Panc1 (cell line): ENCODE measurements around the gene AGMAT. TPM values are rescaled to one million over a fixed set of nuclear protein-coding genes. Genes with fewer than 3 reads are reported as not detected.

ENCODE experiments used
- ATAC-seq: fragments of 200-7000 bp; cut with Tn5 transposase; 2 replicates; pipeline ENCODE4 v1.9.1; 2020; ENCODE audit warnings: mild to moderate bottlenecking, moderate library complexity
- BruUV-seq: library from RNA; stranded (reverse); fragments of 400-500 nt; replicated peaks from 2 replicates; lab custom pipeline; 2021; lab: Mats Ljungman, UMichigan
- CTCF ChIA-PET: fragments of 300-600 bp; sonication (Branson Sonifier 250); formaldehyde crosslinking; loops from one replicate; lab custom pipeline; 2022; ENCODE audit warnings: antibody characterized with exemption; lab: Charles Lee
- POLR2A ChIA-PET: fragments of 300-600 bp; sonication (Branson Sonifier 250); formaldehyde crosslinking; loops from one replicate; lab custom pipeline; 2022; ENCODE audit warnings: antibody characterized with exemption; lab: Charles Lee
- DNase-seq: peaks from one replicate; pipeline ENCODE4 v3.0.0-alpha.2; 2010; ENCODE audit warnings: low read depth, low spot score
- H3K27ac ChIP-seq: 2 replicates; pipeline ENCODE4 v1.5.1; 2011; ENCODE audit warnings: mild to moderate bottlenecking, low read length, inconsistent platforms
- H3K27me3 ChIP-seq: fragments of 200-500 bp; sonication (Bioruptor generic); 2 replicates; pipeline ENCODE4 v1.6.0; 2014; ENCODE audit warnings: low read length, inconsistent platforms; ENCODE audit not compliant: control insufficient read depth, insufficient read depth
- H3K36me3 ChIP-seq: fragments of 200-500 bp; sonication (Bioruptor generic); 2 replicates; pipeline ENCODE4 v1.5.1; 2014; ENCODE audit warnings: inconsistent platforms, mild to moderate bottlenecking, low read length, moderate library complexity; ENCODE audit not compliant: control insufficient read depth, insufficient read depth
- H3K4me1 ChIP-seq: 2 replicates; pipeline ENCODE4 v1.5.1; 2011; ENCODE audit warnings: inconsistent platforms, mild to moderate bottlenecking, low read length, moderate library complexity; ENCODE audit not compliant: control insufficient read depth, insufficient read depth
- H3K4me3 ChIP-seq, 2 experiments: 2 replicates each; pipeline ENCODE4 v1.5.1; 2011 to 2012; ENCODE audit warnings: low read depth in 2 of 2, low read length in 2 of 2, mild to moderate bottlenecking in 2 of 2, inconsistent platforms in 1 of 2, moderate library complexity in 1 of 2
- H3K9me3 ChIP-seq: fragments of 200-500 bp; sonication (Bioruptor generic); 2 replicates; pipeline ENCODE4 v1.5.1; 2014; ENCODE audit warnings: low read depth, mild to moderate bottlenecking, inconsistent platforms, low read length, moderate library complexity; ENCODE audit not compliant: control insufficient read depth, insufficient read depth
- POLR2AphosphoS5 ChIP-seq: IDR thresholded peaks from 2 replicates; pipeline ENCODE4 v1.6.1; 2012; ENCODE audit warnings: mild to moderate bottlenecking, low read depth, low read length, moderate library complexity
- SIN3A ChIP-seq: IDR thresholded peaks from 2 replicates; pipeline ENCODE4 v1.6.1; 2012; ENCODE audit warnings: low read depth, mild to moderate bottlenecking, low read length, moderate library complexity, borderline replicate concordance; ENCODE audit not compliant: insufficient read depth
- TCF7L2 ChIP-seq: IDR thresholded peaks from 2 replicates; pipeline ENCODE4 v1.6.1; 2011; ENCODE audit warnings: mild to moderate bottlenecking, low read depth, low read length, inconsistent platforms
- in situ Hi-C: cut with HindIII; loops from 2 replicates; pipeline ENCODE4 v1.10.0; 2016; ENCODE audit warnings: low sequenced_read_pairs, low pct_unique_long_range_greater_than_20kb
- intact Hi-C: fragments of 100-400 bp; cut with micrococcal nuclease; formaldehyde crosslinking; loops from one replicate; pipeline ENCODE4 v1.10.0; 2022; ENCODE audit not compliant: unreplicated experiment
- total RNA-seq: library from RNA; stranded (reverse); gene quantifications from one replicate; pipeline ENCODE4 v1.2.1, GENCODE V29; 2021; ENCODE audit not compliant: unreplicated experiment
- TF ChIP-seq, protein P1 (sequence below): fragments of 450-650 bp; IDR thresholded peaks from 2 replicates; pipeline ENCODE4 v1.5.1; 2017; ENCODE audit warnings: mild to moderate bottlenecking
- TF ChIP-seq, protein P2 (sequence below), 2 experiments: IDR thresholded peaks; 2 replicates each; pipeline ENCODE4 v1.6.1; 2011 to 2012; ENCODE audit warnings: low read depth in 2 of 2, control low read depth in 1 of 2, low read length in 1 of 2, mild to moderate bottlenecking in 1 of 2, moderate library complexity in 1 of 2; ENCODE audit not compliant: insufficient read depth in 1 of 2

AGMAT gene
- total RNA-seq, 1 experiment from 2014 or later = 3.1 TPM

DNA sequence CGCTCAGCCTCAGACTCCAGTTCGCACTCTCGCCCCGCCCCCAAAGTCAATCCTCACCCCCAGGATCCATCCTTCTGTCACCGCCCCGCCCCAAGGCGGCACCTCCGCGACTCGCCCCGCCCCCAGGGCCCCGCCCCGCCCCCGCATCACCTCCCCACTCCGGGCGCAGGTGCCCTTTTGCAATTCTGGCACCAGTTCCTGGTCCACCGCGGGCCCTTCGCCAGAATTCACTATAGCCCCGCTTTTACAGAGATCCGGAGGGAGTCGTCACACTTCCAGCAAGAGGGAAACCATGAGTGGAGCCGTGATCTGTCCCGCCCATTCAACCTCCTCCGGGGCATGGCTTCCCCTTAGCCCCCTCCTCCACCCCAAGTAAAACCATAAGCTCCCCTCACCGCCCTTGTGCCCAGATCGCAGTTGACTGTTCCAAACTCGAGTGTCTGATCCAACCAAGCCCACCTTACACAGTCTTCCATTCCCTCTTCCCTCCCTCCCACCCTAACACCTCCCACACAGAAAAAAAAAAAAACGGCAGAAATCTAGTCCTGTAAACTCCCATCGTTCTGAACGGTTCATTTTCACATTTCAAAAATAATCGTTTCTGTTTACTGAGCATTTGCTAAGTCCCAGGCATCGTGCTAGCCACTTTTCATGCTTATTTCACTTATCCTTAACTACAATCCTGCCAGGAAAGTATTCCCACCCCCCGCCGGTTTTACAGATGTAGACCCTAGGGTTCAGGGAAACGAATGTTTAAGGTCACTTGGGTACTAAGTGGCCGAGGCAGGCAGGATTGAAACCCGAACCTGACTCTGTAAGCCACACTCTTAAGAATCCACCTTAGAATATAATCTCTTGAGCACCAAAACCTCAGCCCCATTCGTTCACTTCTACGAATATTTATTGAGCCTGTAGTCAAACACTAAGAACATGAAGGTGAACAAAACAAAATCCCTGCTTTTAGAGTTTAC is 59.5 kb downstream of the AGMAT start:
- in situ Hi-C loops = no loop called here
- H3K9me3 ChIP-seq = no peaks in the 10 kb centered on the region
- BruUV-seq = no TSS peak
- H3K4me1 ChIP-seq = peaks cover 20% of the 10 kb centered on the region
- H3K36me3 ChIP-seq = peaks cover 12% of the 10 kb centered on the region; the same call in 1 of the 2 replicates
- CTCF ChIA-PET = interaction anchor here (0.5 to 0.7 kb wide), 2 partner anchors 171 to 271 kb away, joined by 3 to 4 read pairs; no protein-coding TSS in a partner anchor
- intact Hi-C loops = no loop called here
- peak overlapping the region; percentile 68 to 88 for H3K4me3 ChIP-seq
- POLR2A ChIA-PET = no interaction called here
- no peaks in the 10 kb centered on the region for H3K27me3 ChIP-seq
- ATAC-seq (peak; percentile 79), DNase-seq (no peak)
- peak overlapping the region; percentile 79 for H3K27ac ChIP-seq
- TF ChIP-seq POLR2AphosphoS5 (no peak), TCF7L2 (no peak)
- TF ChIP-seq, protein P1, sequence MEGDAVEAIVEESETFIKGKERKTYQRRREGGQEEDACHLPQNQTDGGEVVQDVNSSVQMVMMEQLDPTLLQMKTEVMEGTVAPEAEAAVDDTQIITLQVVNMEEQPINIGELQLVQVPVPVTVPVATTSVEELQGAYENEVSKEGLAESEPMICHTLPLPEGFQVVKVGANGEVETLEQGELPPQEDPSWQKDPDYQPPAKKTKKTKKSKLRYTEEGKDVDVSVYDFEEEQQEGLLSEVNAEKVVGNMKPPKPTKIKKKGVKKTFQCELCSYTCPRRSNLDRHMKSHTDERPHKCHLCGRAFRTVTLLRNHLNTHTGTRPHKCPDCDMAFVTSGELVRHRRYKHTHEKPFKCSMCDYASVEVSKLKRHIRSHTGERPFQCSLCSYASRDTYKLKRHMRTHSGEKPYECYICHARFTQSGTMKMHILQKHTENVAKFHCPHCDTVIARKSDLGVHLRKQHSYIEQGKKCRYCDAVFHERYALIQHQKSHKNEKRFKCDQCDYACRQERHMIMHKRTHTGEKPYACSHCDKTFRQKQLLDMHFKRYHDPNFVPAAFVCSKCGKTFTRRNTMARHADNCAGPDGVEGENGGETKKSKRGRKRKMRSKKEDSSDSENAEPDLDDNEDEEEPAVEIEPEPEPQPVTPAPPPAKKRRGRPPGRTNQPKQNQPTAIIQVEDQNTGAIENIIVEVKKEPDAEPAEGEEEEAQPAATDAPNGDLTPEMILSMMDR = no peak

DNA sequence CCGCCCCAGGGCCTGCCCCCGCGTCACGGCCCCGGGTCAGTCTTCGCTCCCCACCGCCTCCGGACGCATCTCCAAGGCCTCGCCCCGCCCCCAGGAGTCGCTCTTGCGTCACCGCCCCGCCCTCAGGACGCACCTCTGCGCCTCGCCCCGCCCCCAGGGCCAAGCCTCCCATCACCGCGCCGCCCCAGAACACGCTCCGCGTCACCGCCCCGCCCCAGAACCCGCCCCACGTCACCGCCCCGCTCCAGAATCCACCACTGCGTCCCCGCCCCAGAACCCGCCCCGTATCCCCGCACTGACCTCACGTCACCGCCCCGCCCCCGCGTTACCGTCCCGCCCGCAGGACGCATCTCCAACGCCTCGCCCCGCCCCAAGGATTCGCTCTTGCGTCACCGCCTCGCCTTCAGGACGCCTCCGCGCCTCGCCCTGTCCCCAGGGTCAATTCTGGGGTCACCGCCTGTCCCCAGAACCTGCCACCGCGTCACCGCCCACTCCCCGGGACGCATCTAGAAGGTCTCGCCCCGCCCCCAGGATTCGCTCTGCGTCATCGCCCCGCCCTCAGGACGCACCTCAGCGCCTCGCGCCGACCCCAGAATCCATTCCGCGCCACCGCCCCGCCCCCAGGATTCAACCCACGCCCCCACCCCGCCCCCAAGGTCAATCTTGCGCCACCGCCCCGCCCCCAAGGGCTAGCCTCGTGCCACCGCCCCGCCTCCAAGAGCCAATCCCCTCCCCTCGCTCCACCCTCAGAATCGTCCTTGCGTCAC is 60.4 kb downstream of the AGMAT start:
- Histone ChIP-seq H3K27ac (peak overlapping the region; percentile 68; the same call in 1 of the 2 replicates), H3K4me1 (peaks cover 20% of the 10 kb centered on the region), H3K9me3 (no peaks in the 10 kb centered on the region), H3K36me3 (peaks cover 10% of the 10 kb centered on the region; the same call in 1 of the 2 replicates), H3K4me3 (peak overlapping the region; percentile 61 to 81), H3K27me3 (no peaks in the 10 kb centered on the region)
- DNase-seq = peak; percentile 94
- ATAC-seq = peak; percentile 66
- intact Hi-C loops = no loop called here
- TF ChIP-seq POLR2AphosphoS5 (no peak), SIN3A (0 out of 2 replicates have a peak, but pooled peaks have one; percentile 14), TCF7L2 (no peak)
- TF ChIP-seq, protein P2, sequence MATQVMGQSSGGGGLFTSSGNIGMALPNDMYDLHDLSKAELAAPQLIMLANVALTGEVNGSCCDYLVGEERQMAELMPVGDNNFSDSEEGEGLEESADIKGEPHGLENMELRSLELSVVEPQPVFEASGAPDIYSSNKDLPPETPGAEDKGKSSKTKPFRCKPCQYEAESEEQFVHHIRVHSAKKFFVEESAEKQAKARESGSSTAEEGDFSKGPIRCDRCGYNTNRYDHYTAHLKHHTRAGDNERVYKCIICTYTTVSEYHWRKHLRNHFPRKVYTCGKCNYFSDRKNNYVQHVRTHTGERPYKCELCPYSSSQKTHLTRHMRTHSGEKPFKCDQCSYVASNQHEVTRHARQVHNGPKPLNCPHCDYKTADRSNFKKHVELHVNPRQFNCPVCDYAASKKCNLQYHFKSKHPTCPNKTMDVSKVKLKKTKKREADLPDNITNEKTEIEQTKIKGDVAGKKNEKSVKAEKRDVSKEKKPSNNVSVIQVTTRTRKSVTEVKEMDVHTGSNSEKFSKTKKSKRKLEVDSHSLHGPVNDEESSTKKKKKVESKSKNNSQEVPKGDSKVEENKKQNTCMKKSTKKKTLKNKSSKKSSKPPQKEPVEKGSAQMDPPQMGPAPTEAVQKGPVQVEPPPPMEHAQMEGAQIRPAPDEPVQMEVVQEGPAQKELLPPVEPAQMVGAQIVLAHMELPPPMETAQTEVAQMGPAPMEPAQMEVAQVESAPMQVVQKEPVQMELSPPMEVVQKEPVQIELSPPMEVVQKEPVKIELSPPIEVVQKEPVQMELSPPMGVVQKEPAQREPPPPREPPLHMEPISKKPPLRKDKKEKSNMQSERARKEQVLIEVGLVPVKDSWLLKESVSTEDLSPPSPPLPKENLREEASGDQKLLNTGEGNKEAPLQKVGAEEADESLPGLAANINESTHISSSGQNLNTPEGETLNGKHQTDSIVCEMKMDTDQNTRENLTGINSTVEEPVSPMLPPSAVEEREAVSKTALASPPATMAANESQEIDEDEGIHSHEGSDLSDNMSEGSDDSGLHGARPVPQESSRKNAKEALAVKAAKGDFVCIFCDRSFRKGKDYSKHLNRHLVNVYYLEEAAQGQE (IDR thresholded peaks at IDR 0.05; ENCODE audit: insufficient read depth in 1 of 2, low read depth in 2 of 2, low read length in 1 of 2) = no peak
- TF ChIP-seq, protein P1 = no peak
- BruUV-seq = no TSS peak
- in situ Hi-C loops = no loop called here
- ChIA-PET CTCF (no interaction called here), POLR2A (interaction anchor here (0.9 kb wide), 1 partner anchor 201 kb away, joined by 3 read pairs; no protein-coding TSS in a partner anchor)
